NCI-H2227 treated with DMSO at 0.1 percent for 48 hours (cell line): ENCODE data around the gene GLCE.
A peak's percentile ranks its signal among the peaks of the same experiment; 100 is the strongest.
"Not testable (repeated sequence)": the region's sequence is repeated elsewhere in the genome, so short reads cannot be mapped to it uniquely, and the experiment has no call there.

ENCODE experiments used
- DNase-seq: peaks from one replicate; lab custom pipeline; 2025; lab: John Stamatoyannopoulos, UW

GLCE gene

DNA sequence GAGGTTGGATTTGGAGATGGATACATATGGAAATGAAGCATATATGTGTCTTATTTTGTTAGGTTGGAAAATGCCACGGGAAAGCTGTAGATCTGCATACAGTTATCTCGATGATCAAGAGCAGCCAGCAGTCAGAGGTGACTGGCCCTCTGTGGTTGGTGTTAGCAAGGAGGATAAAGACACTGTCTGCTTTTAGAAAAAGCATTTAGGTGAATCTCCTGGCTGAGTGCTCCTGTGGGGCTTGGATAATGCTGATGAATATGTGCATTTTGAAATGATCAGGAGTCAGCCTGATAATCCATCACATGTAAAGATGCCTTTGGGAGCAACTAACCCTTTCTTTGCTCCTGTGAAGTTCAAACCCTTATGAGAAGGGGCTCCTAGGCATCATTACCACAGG, 24.9 kb upstream of the GLCE start:
- DNase-seq, result no peak

GRCh38 chr15:69138963-69139362, 21.5 kb upstream of the GLCE start:
- DNase-seq, result no peak

GRCh38 chr15:69140306-69140705, 20.1 kb upstream of the GLCE start:
- no peak for DNase-seq

- no peak for DNase-seq
Observed at GRCh38 chr15:69141286-69141701, 19.1 kb upstream of the GLCE start.

DNA sequence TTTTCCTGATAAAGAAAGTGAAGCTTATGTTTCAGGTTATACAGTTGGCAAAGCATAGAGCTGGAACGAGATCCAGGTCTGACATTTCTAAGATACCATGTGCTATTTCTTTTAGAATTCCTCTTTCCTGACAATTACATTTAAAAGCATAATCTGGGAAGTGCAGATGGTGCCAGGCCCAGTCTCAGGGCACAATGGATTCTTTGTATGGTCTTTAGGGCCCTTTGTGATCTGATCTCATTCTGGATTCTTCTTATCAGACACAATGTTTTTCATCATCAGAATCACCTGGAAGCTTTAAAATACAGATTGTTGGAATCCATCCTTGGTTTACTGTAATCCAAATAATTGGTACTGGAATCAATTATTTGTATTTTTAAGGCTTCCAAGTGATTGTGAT, 18.6 kb upstream of the GLCE start:
- no peak for DNase-seq

- DNase-seq, result peak; percentile 15
Observed at GRCh38 chr15:69143756-69144436, 16.5 kb upstream of the GLCE start.

GRCh38 chr15:69144530-69144929, 15.9 kb upstream of the GLCE start:
- no peak for DNase-seq

DNA sequence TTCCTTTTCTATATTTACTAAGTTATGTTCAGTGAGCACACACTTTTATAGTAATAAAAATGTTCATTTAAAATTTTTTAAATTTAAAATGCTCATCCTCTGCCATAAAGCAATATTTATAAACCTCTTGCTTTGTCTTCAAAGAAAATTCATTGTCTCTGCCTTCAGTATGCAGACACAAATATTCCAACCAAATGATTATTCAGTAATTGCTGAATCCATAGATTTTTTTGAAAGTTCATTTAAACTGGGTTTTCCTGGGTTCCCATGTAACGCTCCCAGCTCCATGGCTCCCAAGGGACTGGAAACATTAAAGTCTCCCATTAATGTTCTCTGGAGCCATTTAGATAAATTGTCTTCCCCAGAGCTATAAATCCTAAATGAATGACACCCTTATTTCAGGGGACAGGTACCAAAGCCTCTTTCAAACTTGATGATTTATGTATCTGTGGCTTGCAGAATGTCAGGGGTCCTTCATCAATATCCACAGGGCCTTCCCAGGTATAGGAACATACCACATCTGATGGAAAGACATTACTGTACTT, 15.2 kb upstream of the GLCE start:
- DNase-seq, result no peak

GRCh38 chr15:69145694-69146492, 14.5 kb upstream of the GLCE start:
- DNase-seq, result peak; percentile 30

DNA sequence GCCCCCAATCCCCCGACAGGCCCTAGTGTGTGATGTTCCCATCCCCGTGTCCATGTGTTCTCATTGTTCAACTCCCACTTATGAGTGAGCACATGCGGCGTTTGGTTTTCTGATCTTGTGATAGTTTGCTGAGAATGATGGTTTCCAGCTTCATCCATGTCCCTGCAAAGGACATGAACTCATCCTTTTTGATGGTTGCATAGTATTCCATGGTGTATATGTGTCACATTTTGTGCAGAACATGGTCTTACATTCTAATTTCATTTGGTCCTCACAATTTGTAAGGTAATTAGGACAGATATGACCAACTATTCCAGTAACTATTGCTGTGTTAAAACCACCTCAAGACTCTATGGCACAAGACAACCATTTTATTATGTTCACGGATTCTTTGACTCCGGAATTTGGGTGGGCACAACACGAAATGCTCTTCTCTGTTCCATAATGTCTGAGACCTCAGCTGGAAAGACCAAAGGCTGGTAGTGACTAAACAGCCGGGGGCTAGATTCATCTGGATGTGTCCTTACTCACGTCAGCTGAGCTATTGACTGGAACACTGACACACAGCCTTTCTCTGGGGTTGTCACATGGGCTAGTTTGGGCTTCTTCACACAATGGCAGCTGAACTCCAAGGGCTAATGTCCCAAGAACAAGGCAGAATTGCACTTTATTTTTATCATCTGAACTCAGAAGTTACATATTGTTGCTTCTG, 13.6 kb upstream of the GLCE start:
- DNase-seq, result no peak

DNA sequence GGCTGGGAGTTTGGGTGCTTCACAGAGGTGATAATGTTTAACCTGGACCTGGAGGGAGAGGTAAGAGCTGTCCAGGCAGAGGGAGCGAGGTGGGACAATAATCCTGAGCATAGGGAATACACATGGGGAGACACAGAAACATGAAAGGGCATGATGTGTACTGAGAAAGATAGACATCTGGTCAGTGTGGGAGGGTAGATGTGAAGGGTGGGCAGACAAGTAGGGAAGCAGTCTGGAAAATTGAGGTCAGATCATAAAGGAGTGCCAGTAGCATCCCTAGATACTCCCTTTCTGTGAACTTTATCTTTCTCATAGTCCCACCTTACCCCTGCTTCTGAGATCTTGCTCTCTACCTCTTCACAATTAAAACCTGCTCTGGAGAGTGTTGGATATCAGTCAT, 12.0 kb upstream of the GLCE start:
- DNase-seq, result no peak

- no peak for DNase-seq
Observed at GRCh38 chr15:69149163-69149562, 11.3 kb upstream of the GLCE start.

- no peak for DNase-seq
Observed at GRCh38 chr15:69149803-69150202, 10.6 kb upstream of the GLCE start.

DNA sequence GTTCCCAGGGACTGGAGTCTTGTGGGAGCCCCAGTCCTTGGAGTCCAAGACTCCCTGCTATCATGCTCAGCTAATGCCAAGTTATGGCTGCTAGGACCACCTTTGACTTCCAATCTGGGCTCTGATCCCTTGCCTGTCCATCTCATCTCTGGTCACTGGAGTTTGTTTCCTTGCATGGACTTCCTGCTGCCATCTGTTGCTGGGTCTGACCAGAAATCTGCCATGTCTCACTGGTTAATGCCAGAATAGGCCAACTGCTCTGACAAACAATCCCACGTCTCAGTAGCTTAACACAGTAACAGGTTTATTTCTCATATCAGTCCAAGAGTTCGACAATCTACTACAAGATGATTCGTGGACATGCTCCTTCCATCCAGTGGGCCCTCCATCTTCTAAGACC, 10.1 kb upstream of the GLCE start:
- no peak for DNase-seq

- no peak for DNase-seq
Observed at GRCh38 chr15:69150841-69151240, 9.6 kb upstream of the GLCE start.

DNA sequence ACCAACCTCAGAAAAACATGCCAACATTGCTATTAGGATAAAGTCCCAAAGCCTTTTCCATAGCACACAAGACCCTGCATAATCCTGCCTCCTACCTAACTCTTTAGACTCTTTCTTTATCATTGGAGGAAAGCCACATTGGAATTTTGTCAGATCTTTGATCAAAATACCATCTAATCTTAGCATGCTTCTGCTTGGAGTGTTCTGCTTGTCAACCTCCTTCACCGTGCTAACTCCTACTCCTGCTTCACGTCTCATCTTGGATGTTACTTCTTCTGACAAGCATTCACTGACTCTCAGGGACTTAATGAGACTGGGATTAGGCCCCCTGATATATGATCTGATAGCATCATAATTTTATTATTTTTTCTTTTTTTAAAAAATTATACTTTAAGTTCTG, 7.4 kb upstream of the GLCE start:
- DNase-seq, result no peak

- not testable (repeated sequence) for DNase-seq
Observed at GRCh38 chr15:69153587-69153986, 6.8 kb upstream of the GLCE start.

- DNase-seq, result no peak
Observed at GRCh38 chr15:69154078-69154477, 6.4 kb upstream of the GLCE start.

- no peak for DNase-seq
Observed at GRCh38 chr15:69154684-69155083, 5.8 kb upstream of the GLCE start.

GRCh38 chr15:69156736-69157381, 3.6 kb upstream of the GLCE start:
- no peak for DNase-seq

DNA sequence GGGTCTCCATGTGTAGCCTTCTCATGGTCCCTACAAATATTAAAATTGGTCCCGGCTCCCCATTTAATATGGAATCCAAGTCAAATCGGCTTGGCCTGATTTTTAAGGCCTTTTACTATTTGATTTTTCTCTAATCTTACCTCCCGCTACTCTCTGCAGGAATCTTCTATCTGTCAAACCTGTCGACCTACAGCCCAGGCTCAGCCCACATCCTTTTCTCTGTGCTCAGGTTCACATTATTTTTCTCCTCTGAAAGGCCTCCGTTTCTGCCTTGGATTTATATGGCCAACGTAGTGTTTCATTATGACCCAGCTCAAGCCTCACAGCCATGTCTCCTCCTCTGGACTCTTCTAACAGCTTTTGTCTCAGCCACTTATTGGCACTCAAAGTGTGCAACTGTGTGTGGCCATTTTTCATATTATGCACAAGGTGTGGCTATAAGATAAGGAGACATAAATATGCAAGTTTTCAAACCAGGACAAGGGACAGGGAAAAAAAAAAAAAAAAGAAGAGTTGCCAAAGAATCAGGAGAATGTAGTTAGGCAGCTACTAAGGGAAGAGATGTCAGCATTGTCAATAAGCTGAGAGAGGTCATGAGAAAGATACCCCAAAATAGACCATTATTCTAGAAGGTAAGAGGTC, 2.1 kb upstream of the GLCE start:
- DNase-seq, result no peak

DNA sequence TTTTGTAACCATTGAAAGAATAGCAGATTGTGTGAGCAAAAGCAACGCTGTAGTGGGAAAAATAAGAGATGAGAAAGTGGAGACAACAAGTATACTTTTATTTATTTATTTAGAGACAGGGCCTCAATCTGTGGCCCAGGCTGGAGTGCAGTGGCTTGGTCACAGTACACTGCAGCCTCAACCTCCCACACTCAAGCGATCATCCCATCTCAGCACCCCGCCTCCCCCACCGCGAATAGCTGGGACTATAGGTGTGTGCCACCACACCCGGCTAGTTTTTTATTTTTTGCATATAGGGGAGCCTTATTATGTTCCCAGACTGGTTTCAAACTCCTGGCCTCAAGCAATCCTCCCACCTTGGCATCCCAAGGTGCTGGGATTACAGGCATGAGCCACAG, 1.6 kb upstream of the GLCE start:
- DNase-seq, result no peak
